ENCODE measurements around the gene PLD1. TPM values are rescaled to one million over a fixed set of nuclear protein-coding genes. Genes with fewer than 3 reads are reported as not detected.

The PLD1 gene
- total and polyA plus RNA-seq, 10 of the 15 experiments (the other 5 are each of a cell fraction or from before 2014, with no cell fraction given): 2.9 to 108 (median 3.6) TPM

DNA sequence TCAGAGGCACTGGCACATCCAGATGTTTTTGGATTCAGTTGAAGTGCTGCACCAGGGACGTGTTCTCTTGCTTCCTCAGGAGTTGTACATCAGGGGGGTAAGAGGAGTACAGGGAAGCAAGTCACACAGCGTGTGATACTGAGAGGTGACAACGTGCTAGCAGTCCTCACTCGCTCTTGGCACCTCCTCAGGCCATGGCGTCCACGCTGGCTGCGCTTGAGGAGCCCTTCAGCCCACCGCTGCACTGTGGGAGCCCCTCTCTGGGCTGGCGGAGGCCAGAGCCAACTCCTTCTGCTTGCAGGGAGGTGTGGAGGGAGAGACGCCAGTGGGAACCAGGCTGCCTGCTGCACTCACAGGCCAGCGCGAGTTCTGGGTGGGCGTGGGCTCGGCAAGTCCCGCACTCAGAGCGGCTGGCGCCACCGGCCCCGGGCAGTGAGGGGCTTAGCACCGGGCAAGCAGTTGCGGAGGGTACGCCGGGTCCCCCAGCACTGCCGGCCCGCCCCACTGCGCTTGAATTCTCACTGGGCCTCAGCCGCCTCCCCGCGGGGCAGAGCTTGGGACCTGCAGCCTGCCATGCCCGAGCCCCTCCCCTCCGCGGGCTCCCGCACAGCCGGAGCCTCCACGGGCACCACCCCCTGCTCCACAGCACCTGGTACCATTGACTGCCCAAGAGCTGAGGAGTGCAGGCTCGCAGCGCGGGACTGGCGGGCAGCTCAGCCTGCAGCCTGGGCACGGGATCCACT lies 64.5 kb downstream of the PLD1 start (continued):
- TF ChIP-seq, protein P1, sequence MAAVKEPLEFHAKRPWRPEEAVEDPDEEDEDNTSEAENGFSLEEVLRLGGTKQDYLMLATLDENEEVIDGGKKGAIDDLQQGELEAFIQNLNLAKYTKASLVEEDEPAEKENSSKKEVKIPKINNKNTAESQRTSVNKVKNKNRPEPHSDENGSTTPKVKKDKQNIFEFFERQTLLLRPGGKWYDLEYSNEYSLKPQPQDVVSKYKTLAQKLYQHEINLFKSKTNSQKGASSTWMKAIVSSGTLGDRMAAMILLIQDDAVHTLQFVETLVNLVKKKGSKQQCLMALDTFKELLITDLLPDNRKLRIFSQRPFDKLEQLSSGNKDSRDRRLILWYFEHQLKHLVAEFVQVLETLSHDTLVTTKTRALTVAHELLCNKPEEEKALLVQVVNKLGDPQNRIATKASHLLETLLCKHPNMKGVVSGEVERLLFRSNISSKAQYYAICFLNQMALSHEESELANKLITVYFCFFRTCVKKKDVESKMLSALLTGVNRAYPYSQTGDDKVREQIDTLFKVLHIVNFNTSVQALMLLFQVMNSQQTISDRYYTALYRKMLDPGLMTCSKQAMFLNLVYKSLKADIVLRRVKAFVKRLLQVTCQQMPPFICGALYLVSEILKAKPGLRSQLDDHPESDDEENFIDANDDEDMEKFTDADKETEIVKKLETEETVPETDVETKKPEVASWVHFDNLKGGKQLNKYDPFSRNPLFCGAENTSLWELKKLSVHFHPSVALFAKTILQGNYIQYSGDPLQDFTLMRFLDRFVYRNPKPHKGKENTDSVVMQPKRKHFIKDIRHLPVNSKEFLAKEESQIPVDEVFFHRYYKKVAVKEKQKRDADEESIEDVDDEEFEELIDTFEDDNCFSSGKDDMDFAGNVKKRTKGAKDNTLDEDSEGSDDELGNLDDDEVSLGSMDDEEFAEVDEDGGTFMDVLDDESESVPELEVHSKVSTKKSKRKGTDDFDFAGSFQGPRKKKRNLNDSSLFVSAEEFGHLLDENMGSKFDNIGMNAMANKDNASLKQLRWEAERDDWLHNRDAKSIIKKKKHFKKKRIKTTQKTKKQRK (IDR thresholded peaks at IDR 0.05; ENCODE audit: low read depth, low read length): no peak
- no peak for TF ChIP-seq RELA (IDR thresholded peaks at IDR 0.05; ENCODE audit: borderline replicate concordance, partially characterized antibody)
- TF ChIP-seq, protein P2, sequence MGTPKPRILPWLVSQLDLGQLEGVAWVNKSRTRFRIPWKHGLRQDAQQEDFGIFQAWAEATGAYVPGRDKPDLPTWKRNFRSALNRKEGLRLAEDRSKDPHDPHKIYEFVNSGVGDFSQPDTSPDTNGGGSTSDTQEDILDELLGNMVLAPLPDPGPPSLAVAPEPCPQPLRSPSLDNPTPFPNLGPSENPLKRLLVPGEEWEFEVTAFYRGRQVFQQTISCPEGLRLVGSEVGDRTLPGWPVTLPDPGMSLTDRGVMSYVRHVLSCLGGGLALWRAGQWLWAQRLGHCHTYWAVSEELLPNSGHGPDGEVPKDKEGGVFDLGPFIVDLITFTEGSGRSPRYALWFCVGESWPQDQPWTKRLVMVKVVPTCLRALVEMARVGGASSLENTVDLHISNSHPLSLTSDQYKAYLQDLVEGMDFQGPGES (IDR thresholded peaks at IDR 0.05): no peak
- TF ChIP-seq, protein P3, sequence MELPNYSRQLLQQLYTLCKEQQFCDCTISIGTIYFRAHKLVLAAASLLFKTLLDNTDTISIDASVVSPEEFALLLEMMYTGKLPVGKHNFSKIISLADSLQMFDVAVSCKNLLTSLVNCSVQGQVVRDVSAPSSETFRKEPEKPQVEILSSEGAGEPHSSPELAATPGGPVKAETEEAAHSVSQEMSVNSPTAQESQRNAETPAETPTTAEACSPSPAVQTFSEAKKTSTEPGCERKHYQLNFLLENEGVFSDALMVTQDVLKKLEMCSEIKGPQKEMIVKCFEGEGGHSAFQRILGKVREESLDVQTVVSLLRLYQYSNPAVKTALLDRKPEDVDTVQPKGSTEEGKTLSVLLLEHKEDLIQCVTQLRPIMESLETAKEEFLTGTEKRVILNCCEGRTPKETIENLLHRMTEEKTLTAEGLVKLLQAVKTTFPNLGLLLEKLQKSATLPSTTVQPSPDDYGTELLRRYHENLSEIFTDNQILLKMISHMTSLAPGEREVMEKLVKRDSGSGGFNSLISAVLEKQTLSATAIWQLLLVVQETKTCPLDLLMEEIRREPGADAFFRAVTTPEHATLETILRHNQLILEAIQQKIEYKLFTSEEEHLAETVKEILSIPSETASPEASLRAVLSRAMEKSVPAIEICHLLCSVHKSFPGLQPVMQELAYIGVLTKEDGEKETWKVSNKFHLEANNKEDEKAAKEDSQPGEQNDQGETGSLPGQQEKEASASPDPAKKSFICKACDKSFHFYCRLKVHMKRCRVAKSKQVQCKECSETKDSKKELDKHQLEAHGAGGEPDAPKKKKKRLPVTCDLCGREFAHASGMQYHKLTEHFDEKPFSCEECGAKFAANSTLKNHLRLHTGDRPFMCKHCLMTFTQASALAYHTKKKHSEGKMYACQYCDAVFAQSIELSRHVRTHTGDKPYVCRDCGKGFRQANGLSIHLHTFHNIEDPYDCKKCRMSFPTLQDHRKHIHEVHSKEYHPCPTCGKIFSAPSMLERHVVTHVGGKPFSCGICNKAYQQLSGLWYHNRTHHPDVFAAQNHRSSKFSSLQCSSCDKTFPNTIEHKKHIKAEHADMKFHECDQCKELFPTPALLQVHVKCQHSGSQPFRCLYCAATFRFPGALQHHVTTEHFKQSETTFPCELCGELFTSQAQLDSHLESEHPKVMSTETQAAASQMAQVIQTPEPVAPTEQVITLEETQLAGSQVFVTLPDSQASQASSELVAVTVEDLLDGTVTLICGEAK (IDR thresholded peaks at IDR 0.05; ENCODE audit: borderline replicate concordance): no peak

All from GM12878 (cell line).